ENCODE results near the gene OR13C5. TPM values are rescaled to one million over a fixed set of nuclear protein-coding genes. Genes with fewer than 3 reads are reported as not detected.
"Not testable (repeated sequence)": the region's sequence is repeated elsewhere in the genome, so short reads cannot be mapped to it uniquely, and the experiment has no call there.

OR13C5 gene
- total RNA-seq = not detected
- polyA plus RNA-seq (2013, experiment 1 of 2) = not detected
- polyA plus RNA-seq (2013, experiment 2 of 2) = not detected
- long read RNA-seq, experiment 1 = 0 reads
- long read RNA-seq, experiment 2 = 0 reads
- long read RNA-seq, experiment 3 = 0 reads
- long read RNA-seq, experiment 4 = 0 reads

DNA sequence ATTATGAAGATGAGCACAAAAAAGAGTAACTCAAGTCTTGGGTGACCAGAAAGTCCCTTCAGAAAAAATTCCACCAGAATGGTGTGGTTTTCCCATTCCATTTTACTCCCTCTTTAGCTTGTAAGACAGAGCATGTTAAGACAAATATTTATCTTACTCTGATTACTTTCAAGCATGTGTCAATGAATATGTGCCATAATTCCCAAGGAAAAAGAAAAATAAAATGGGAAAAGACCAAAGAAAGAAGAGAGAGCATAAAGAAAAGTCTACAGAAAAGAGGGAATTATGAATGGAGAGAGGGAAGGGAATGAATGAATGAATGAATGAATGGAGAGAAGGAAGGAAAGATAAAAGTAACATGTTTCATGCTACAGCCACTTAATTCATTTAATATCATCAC is at the start of gene OR13C5:
OR13C5 (minus strand) TSS at position 101 of the 400 bp plus-strand sequence; CDS start at position 101, 0 bp downstream.
- H3K4me1 Mint-ChIP-seq; H3K4me3 ChIP-seq (ENCODE audit: low read length); DNase-seq; H3K9me3 Mint-ChIP-seq; H3K9me3 ChIP-seq (ENCODE audit: control insufficient read depth, low read length); H3K36me3 Mint-ChIP-seq (ENCODE audit: low read depth); H3K27ac ChIP-seq (ENCODE audit: low read depth, low read length); H3K27ac Mint-ChIP-seq; H3K4me3 Mint-ChIP-seq; H3K27me3 ChIP-seq (ENCODE audit: control insufficient read depth, insufficient read depth, low read length, poor library complexity, severe bottlenecking); H3K36me3 ChIP-seq (ENCODE audit: control insufficient read depth, insufficient read depth, low read length); H3K9ac ChIP-seq (ENCODE audit: extremely low read depth, low read length, poor library complexity, severe bottlenecking); H3K4me1 ChIP-seq (ENCODE audit: control insufficient read depth, insufficient read depth, low read length); H3K27me3 Mint-ChIP-seq (ENCODE audit: insufficient read depth): not testable (repeated sequence)

DNA sequence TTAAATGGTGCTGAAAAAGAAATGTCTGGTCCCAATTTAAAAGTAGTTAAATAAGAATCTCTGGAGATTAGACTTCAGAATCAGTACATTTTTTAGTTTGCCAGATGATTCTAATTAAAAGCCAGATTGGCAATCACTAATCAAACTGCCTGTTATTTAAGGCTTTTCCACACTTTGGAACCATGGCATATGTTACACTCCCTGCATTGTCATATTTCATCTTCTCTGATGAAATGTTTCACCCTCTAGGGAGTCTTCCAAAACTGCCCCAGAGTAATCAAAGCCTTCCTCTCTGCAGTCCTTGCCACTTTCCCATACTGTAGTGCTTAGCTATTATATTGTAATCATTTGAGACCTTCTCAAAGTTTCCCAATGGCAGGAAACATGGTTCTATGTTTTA is 36.2 kb upstream of the OR13C5 start:
- Histone ChIP-seq H3K27me3 (ENCODE audit: control insufficient read depth, insufficient read depth, low read length, poor library complexity, severe bottlenecking) (no peaks in the 10 kb centered on the region), H3K27ac (ENCODE audit: low read depth, low read length) (no peak overlapping the region), H3K9ac (ENCODE audit: extremely low read depth, low read length, poor library complexity, severe bottlenecking) (no peak overlapping the region), H3K9me3 (ENCODE audit: control insufficient read depth, low read length) (peaks cover 6% of the 10 kb centered on the region), H3K36me3 (ENCODE audit: control insufficient read depth, insufficient read depth, low read length) (no peaks in the 10 kb centered on the region), H3K4me1 (ENCODE audit: control insufficient read depth, insufficient read depth, low read length) (no peaks in the 10 kb centered on the region), H3K4me3 (ENCODE audit: low read length) (no peak overlapping the region)
- no peaks in the 10 kb centered on the region for H3K27me3 Mint-ChIP-seq (ENCODE audit: insufficient read depth)
- no peak overlapping the region for H3K4me3 Mint-ChIP-seq
- peaks cover 16% of the 10 kb centered on the region for H3K9me3 Mint-ChIP-seq
- no peak for TF ChIP-seq CTCF (conservative IDR thresholded peaks at IDR 0.05)
- H3K36me3 Mint-ChIP-seq (ENCODE audit: low read depth) = no peaks in the 10 kb centered on the region
- H3K27ac Mint-ChIP-seq = no peak overlapping the region
- DNase-seq = no peak
- H3K4me1 Mint-ChIP-seq = no peaks in the 10 kb centered on the region

DNA sequence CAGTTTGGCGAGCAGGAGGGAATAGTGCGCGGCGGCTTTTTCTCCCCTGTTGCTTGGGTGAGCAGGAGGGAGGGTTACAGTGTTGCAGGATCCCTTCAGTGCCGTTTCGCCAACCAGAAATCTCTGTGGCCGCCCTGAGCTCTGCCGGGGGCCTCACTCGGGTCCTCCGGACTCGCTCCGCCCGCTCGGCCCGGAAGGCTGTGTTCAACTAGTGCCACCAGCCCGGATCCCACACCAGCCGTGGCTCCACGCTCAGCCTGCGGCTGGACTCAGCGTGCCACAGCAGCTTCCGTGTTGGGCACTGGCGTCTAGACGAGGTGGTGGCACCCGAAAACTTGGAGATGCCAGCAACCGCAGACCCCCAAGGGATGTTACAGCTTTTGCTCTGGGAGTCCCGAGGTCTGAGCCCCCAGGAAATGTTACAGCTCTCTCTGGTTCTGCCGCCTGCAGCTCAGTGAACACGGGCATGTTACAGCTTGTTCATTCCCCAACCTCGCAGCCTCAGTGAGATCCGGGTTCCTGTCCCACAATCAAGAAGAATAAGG is 34.8 kb upstream of the OR13C5 start:
- no peak for DNase-seq
- H3K27ac Mint-ChIP-seq = no peak overlapping the region
- no peak for TF ChIP-seq CTCF (conservative IDR thresholded peaks at IDR 0.05)
- H3K9me3 ChIP-seq (ENCODE audit: control insufficient read depth, low read length) = peaks cover 3% of the 10 kb centered on the region
- no peak overlapping the region for H3K4me3 Mint-ChIP-seq
- H3K9me3 Mint-ChIP-seq = peaks cover 4% of the 10 kb centered on the region
- H3K36me3 ChIP-seq (ENCODE audit: control insufficient read depth, insufficient read depth, low read length) = no peaks in the 10 kb centered on the region
- no peak overlapping the region for H3K27ac ChIP-seq (ENCODE audit: low read depth, low read length)
- H3K4me3 ChIP-seq (ENCODE audit: low read length) = no peak overlapping the region
- H3K36me3 Mint-ChIP-seq (ENCODE audit: low read depth) = no peaks in the 10 kb centered on the region
- peaks cover 5% of the 10 kb centered on the region for H3K27me3 ChIP-seq (ENCODE audit: control insufficient read depth, insufficient read depth, low read length, poor library complexity, severe bottlenecking)
- no peaks in the 10 kb centered on the region for H3K4me1 Mint-ChIP-seq
- H3K27me3 Mint-ChIP-seq (ENCODE audit: insufficient read depth) = no peaks in the 10 kb centered on the region
- no peaks in the 10 kb centered on the region for H3K4me1 ChIP-seq (ENCODE audit: control insufficient read depth, insufficient read depth, low read length)
- 92 to 95% methylated on average over 19 to 30 of the region's 30 CpGs for WGBS, 2 experiments (ENCODE audit: insufficient coverage in 1 of 2, insufficient read length in 1 of 2)
- H3K9ac ChIP-seq (ENCODE audit: extremely low read depth, low read length, poor library complexity, severe bottlenecking) = no peak overlapping the region

GRCh38 chr9:104625964-104626363 is 26.8 kb upstream of the OR13C5 start:
- H3K4me1 Mint-ChIP-seq; H3K4me3 Mint-ChIP-seq; H3K36me3 Mint-ChIP-seq (ENCODE audit: low read depth); H3K27me3 Mint-ChIP-seq (ENCODE audit: insufficient read depth); H3K27me3 ChIP-seq (ENCODE audit: control insufficient read depth, insufficient read depth, low read length, poor library complexity, severe bottlenecking); H3K9ac ChIP-seq (ENCODE audit: extremely low read depth, low read length, poor library complexity, severe bottlenecking); H3K4me3 ChIP-seq (ENCODE audit: low read length); H3K9me3 ChIP-seq (ENCODE audit: control insufficient read depth, low read length); H3K4me1 ChIP-seq (ENCODE audit: control insufficient read depth, insufficient read depth, low read length); H3K27ac Mint-ChIP-seq; DNase-seq; H3K27ac ChIP-seq (ENCODE audit: low read depth, low read length); H3K36me3 ChIP-seq (ENCODE audit: control insufficient read depth, insufficient read depth, low read length): not testable (repeated sequence)
- H3K9me3 Mint-ChIP-seq = peaks cover 10% of the 10 kb centered on the region

Measured in endodermal cell (in vitro differentiated cells).